ENCODE data around the gene TTC16. TPM values are rescaled to one million over a fixed set of nuclear protein-coding genes. Genes with fewer than 3 reads are reported as not detected.

Gene TTC16
- polyA plus RNA-seq, 1 donor from 2014 or later, result 0.11 TPM

- H3K79me2 ChIP-seq (replicated peaks; ENCODE audit: insufficient read depth, low read length), result no peaks in the 10 kb centered on the region
- TF ChIP-seq MXI1 (conservative IDR thresholded peaks at IDR 0.05; ENCODE audit: poor library complexity, severe bottlenecking), result no peak
- no peak for TF ChIP-seq POLR2AphosphoS5 (IDR thresholded peaks at IDR 0.05)
- TF ChIP-seq SMC3 (conservative IDR thresholded peaks at IDR 0.05; ENCODE audit: poor library complexity), result no peak
- TF ChIP-seq REST (IDR thresholded peaks at IDR 0.05; ENCODE audit: borderline replicate concordance), result no peak
- TF ChIP-seq CTCF (IDR thresholded peaks at IDR 0.05; ENCODE audit: poor library complexity, severe bottlenecking), result no peak
- no peak for TF ChIP-seq TAF1 (IDR thresholded peaks at IDR 0.05; ENCODE audit: low read depth)
- TF ChIP-seq EP300 (conservative IDR thresholded peaks at IDR 0.05; ENCODE audit: poor library complexity, severe bottlenecking), result no peak
- TF ChIP-seq RAD21 (conservative IDR thresholded peaks at IDR 0.05), result no peak
- no peak for TF ChIP-seq EZH2 (IDR thresholded peaks at IDR 0.05; ENCODE audit: borderline replicate concordance, insufficient read depth, low read length, poor library complexity, severe bottlenecking)
- H3K36me3 ChIP-seq (ENCODE audit: insufficient read depth, low read length), result no peaks in the 10 kb centered on the region
- H3K4me3 ChIP-seq (ENCODE audit: low read length), result no peak overlapping the region
- no peak overlapping the region for H3K9ac ChIP-seq (ENCODE audit: low read length)
- no peaks in the 10 kb centered on the region for H3F3A ChIP-seq (ENCODE audit: insufficient read depth, low read length, poor library complexity, severe bottlenecking)
- H3K4me2 ChIP-seq (ENCODE audit: low read length), result no peak overlapping the region
- no peaks in the 10 kb centered on the region for H3K9me2 ChIP-seq (ENCODE audit: insufficient read depth, low read length)
- H3K27ac ChIP-seq (ENCODE audit: low read length), result no peak overlapping the region
- no peaks in the 10 kb centered on the region for H4K20me1 ChIP-seq (ENCODE audit: insufficient read depth)
- no peaks in the 10 kb centered on the region for H3K9me3 ChIP-seq (ENCODE audit: low read length)
- H2AFZ ChIP-seq (ENCODE audit: low read depth, low read length), result no peak overlapping the region
- H3K27me3 ChIP-seq (ENCODE audit: insufficient read depth, low read depth, low read length), result no peaks in the 10 kb centered on the region
Measured at GRCh38 chr9:127720865-127721227, 5.0 kb downstream of the TTC16 start.

GRCh38 chr9:127721391-127721821, 5.5 kb downstream of the TTC16 start:
- Histone ChIP-seq H3K79me2 (replicated peaks; ENCODE audit: insufficient read depth, low read length) (no peaks in the 10 kb centered on the region), H4K20me1 (ENCODE audit: insufficient read depth) (no peaks in the 10 kb centered on the region), H3K4me3 (ENCODE audit: low read length) (no peak overlapping the region), H3K9me2 (ENCODE audit: insufficient read depth, low read length) (no peaks in the 10 kb centered on the region), H3K27me3 (ENCODE audit: insufficient read depth, low read depth, low read length) (no peaks in the 10 kb centered on the region), H3F3A (ENCODE audit: insufficient read depth, low read length, poor library complexity, severe bottlenecking) (no peaks in the 10 kb centered on the region), H3K9ac (ENCODE audit: low read length) (no peak overlapping the region), H2AFZ (ENCODE audit: low read depth, low read length) (no peak overlapping the region), H3K27ac (ENCODE audit: low read length) (no peak overlapping the region), H3K9me3 (ENCODE audit: low read length) (no peaks in the 10 kb centered on the region), H3K36me3 (ENCODE audit: insufficient read depth, low read length) (no peaks in the 10 kb centered on the region), H3K4me2 (ENCODE audit: low read length) (no peak overlapping the region)
- TF ChIP-seq EZH2 (IDR thresholded peaks at IDR 0.05; ENCODE audit: borderline replicate concordance, insufficient read depth, low read length, poor library complexity, severe bottlenecking) (no peak), POLR2AphosphoS5 (IDR thresholded peaks at IDR 0.05) (no peak), EP300 (conservative IDR thresholded peaks at IDR 0.05; ENCODE audit: poor library complexity, severe bottlenecking) (no peak), TAF1 (IDR thresholded peaks at IDR 0.05; ENCODE audit: low read depth) (no peak), MXI1 (conservative IDR thresholded peaks at IDR 0.05; ENCODE audit: poor library complexity, severe bottlenecking) (no peak), RAD21 (conservative IDR thresholded peaks at IDR 0.05) (no peak), CTCF (IDR thresholded peaks at IDR 0.05; ENCODE audit: poor library complexity, severe bottlenecking) (no peak), SMC3 (conservative IDR thresholded peaks at IDR 0.05; ENCODE audit: poor library complexity) (no peak), REST (IDR thresholded peaks at IDR 0.05; ENCODE audit: borderline replicate concordance) (no peak)

Data from neural cell (in vitro differentiated cells).